HepG2 (cell line): ENCODE data around the gene DUSP16. TPM values are rescaled to one million over a fixed set of nuclear protein-coding genes. Genes with fewer than 3 reads are reported as not detected.
A peak's percentile ranks its signal among the peaks of the same experiment; 100 is the strongest.

Experiments used
- ARNTL ChIP-seq: sonication (generic); formaldehyde crosslinking; IDR thresholded peaks from 2 replicates; pipeline ENCODE4 v1.4.0; 2020; ENCODE audit warnings: mild to moderate bottlenecking, missing genetic modification reagents
- EP300 ChIP-seq, 3 experiments: sonication (generic) in 1 of 3; formaldehyde crosslinking in 1 of 3; IDR thresholded peaks; 2 replicates each; pipeline versions ENCODE4 v1.5.1 to v1.6.1; 2011 to 2020; ENCODE audit warnings: low read depth in 2 of 3, low read length in 2 of 3, borderline replicate concordance in 1 of 3, improper control_type of control experiment in 1 of 3, mild to moderate bottlenecking in 1 of 3, missing genetic modification reagents in 1 of 3, moderate library complexity in 1 of 3
- HDAC1 ChIP-seq: sonication (generic); formaldehyde crosslinking; IDR thresholded peaks from 2 replicates; pipeline ENCODE4 v1.5.1; 2020; ENCODE audit warnings: mild to moderate bottlenecking, missing genetic modification reagents
- HOXD1 ChIP-seq: sonication (generic); formaldehyde crosslinking; IDR thresholded peaks from 2 replicates; pipeline ENCODE4 v1.5.0; 2020; ENCODE audit warnings: missing genetic modification reagents
- MBNL3 ChIP-seq: fragments of 250-450 bp; sonication (Bioruptor Pico); conservative IDR thresholded peaks from 2 replicates; pipeline ENCODE4 v1.8.0; 2022; ENCODE audit warnings: mild to moderate bottlenecking, inconsistent platforms
- MTF2 ChIP-seq: sonication (generic); formaldehyde crosslinking; IDR thresholded peaks from 2 replicates; pipeline ENCODE4 v1.5.0; 2020; ENCODE audit warnings: missing genetic modification reagents, borderline replicate concordance
- PHF5A ChIP-seq: IDR thresholded peaks from one replicate; pipeline ENCODE4 v1.6.1; 2018; ENCODE audit warnings: low read depth, missing genetic modification reagents; ENCODE audit not compliant: unreplicated experiment
- RAD21 ChIP-seq: fragments of 450-650 bp; formaldehyde crosslinking; IDR thresholded peaks from 2 replicates; pipeline ENCODE4 v1.5.0; 2020; ENCODE audit warnings: mild to moderate bottlenecking
- REL ChIP-seq: sonication (generic); formaldehyde crosslinking; conservative IDR thresholded peaks from 2 replicates; pipeline ENCODE4 v1.8.0; 2022; ENCODE audit warnings: mild to moderate bottlenecking, missing genetic modification reagents, moderate library complexity
- SMAD1 ChIP-seq: sonication (generic); formaldehyde crosslinking; IDR thresholded peaks from 2 replicates; pipeline ENCODE4 v1.4.0; 2020; ENCODE audit warnings: missing genetic modification reagents, low read depth, mild to moderate bottlenecking, borderline replicate concordance
- SP1 ChIP-seq, 2 experiments: fragments of 450-650 bp in 1 of 2; sonication (generic) in 1 of 2; formaldehyde crosslinking in 1 of 2; IDR thresholded peaks; 2 replicates each; pipeline versions ENCODE4 v1.4.0 to v1.6.1; 2016 to 2020; ENCODE audit warnings: missing genetic modification reagents in 1 of 2
- TCF7L2 ChIP-seq: IDR thresholded peaks from 2 replicates; pipeline ENCODE4 v1.6.1; 2011; ENCODE audit warnings: mild to moderate bottlenecking, low read depth, low read length, moderate library complexity
- THAP11 ChIP-seq: IDR thresholded peaks from 2 replicates; pipeline ENCODE4 v1.6.1; 2016; ENCODE audit warnings: missing biosample characterization, missing genetic modification reagents
- WIZ ChIP-seq: sonication (generic); formaldehyde crosslinking; IDR thresholded peaks from 2 replicates; pipeline ENCODE4 v1.5.1; 2020; ENCODE audit warnings: mild to moderate bottlenecking, missing genetic modification reagents
- YEATS4 ChIP-seq: sonication (generic); formaldehyde crosslinking; IDR thresholded peaks from 2 replicates; pipeline ENCODE4 v1.4.0; 2020; ENCODE audit warnings: missing genetic modification reagents, borderline replicate concordance
- ZFP36 ChIP-seq: fragments of 150-350 bp; IDR thresholded peaks from 2 replicates; pipeline ENCODE4 v1.6.1; 2018; ENCODE audit warnings: borderline replicate concordance, low read length, low read depth; ENCODE audit not compliant: partially characterized antibody
- ZFP36L1 ChIP-seq: sonication (generic); formaldehyde crosslinking; IDR thresholded peaks from 2 replicates; pipeline ENCODE4 v1.8.0; 2022; ENCODE audit warnings: mild to moderate bottlenecking, missing genetic modification reagents, moderate library complexity
- ZFP41 ChIP-seq: sonication (generic); formaldehyde crosslinking; IDR thresholded peaks from 2 replicates; pipeline ENCODE4 v1.4.0; 2020; ENCODE audit warnings: mild to moderate bottlenecking, missing genetic modification reagents, borderline replicate concordance
- ZFP62 ChIP-seq: sonication (generic); formaldehyde crosslinking; IDR thresholded peaks from 2 replicates; pipeline ENCODE4 v1.4.0; 2020; ENCODE audit warnings: missing genetic modification reagents
- ZNF24 ChIP-seq: fragments of 450-650 bp; IDR thresholded peaks from 2 replicates; pipeline ENCODE4 v1.6.1; 2017; ENCODE audit warnings: antibody characterized with exemption, mild to moderate bottlenecking
- ZNF343 ChIP-seq: sonication (generic); formaldehyde crosslinking; IDR thresholded peaks from 2 replicates; pipeline ENCODE4 v1.4.0; 2020; ENCODE audit warnings: mild to moderate bottlenecking, missing genetic modification reagents
- ZNF550 ChIP-seq: sonication (generic); formaldehyde crosslinking; IDR thresholded peaks from 2 replicates; pipeline ENCODE4 v1.4.0; 2020; ENCODE audit warnings: mild to moderate bottlenecking, missing genetic modification reagents, borderline replicate concordance
- ZNF557 ChIP-seq: sonication (generic); formaldehyde crosslinking; IDR thresholded peaks from 2 replicates; pipeline ENCODE4 v1.4.0; 2020; ENCODE audit warnings: missing genetic modification reagents
- ZNF720 ChIP-seq: sonication (generic); formaldehyde crosslinking; IDR thresholded peaks from 2 replicates; pipeline ENCODE4 v1.4.0; 2020; ENCODE audit warnings: missing genetic modification reagents
- ZNF724P ChIP-seq: sonication (generic); formaldehyde crosslinking; IDR thresholded peaks from 2 replicates; pipeline ENCODE4 v1.8.0; 2022; ENCODE audit warnings: missing genetic modification reagents, borderline replicate concordance
- ZZZ3 ChIP-seq: sonication (generic); formaldehyde crosslinking; IDR thresholded peaks from 2 replicates; pipeline ENCODE4 v1.4.0; 2020; ENCODE audit warnings: missing genetic modification reagents, mild to moderate bottlenecking, borderline replicate concordance
- polyA plus RNA-seq, 8 experiments: library from polyadenylated mRNA; depleted of rRNA in 3 of 8; stranded (reverse) in 7 of 8; unstranded in 1 of 8; fragments of >200 nt; fragmentation: Illumina TruSeq in 4 of 8; extraction: Trizol in 4 of 8; gene quantifications; 2 replicates each; pipeline versions ENCODE4 v1.2.1 to v1.2.3, GENCODE V29; 2011 to 2016; ENCODE audit warnings: low read depth in 4 of 8, missing spikeins in 1 of 8, mixed read lengths in 1 of 8; ENCODE audit not compliant: insufficient read depth in 1 of 8
- total RNA-seq, 5 experiments: library from RNA; depleted of rRNA; stranded (reverse); fragments of >200 nt; fragmentation: Illumina TruSeq; extraction: Trizol; gene quantifications; 2 replicates each; pipeline ENCODE4 v1.2.3, GENCODE V29; 2016; ENCODE audit warnings: low read depth in 1 of 5
- TF ChIP-seq, protein P1 (sequence below): sonication (generic); formaldehyde crosslinking; IDR thresholded peaks from 2 replicates; pipeline ENCODE4 v1.5.0; 2020; ENCODE audit warnings: missing genetic modification reagents
- TF ChIP-seq, protein P2 (sequence below): sonication (generic); formaldehyde crosslinking; IDR thresholded peaks from 2 replicates; pipeline ENCODE4 v1.4.0; 2020; ENCODE audit warnings: mild to moderate bottlenecking, missing genetic modification reagents
- TF ChIP-seq, protein P3 (sequence below): sonication (generic); formaldehyde crosslinking; IDR thresholded peaks from 2 replicates; pipeline ENCODE4 v1.4.0; 2020; ENCODE audit warnings: missing genetic modification reagents, borderline replicate concordance

DUSP16 gene
- total and polyA plus RNA-seq, 2 of the 13 experiments (the other 11 are each of a cell fraction or from before 2014, with no cell fraction given) = 45.7 to 46.6 TPM

DNA sequence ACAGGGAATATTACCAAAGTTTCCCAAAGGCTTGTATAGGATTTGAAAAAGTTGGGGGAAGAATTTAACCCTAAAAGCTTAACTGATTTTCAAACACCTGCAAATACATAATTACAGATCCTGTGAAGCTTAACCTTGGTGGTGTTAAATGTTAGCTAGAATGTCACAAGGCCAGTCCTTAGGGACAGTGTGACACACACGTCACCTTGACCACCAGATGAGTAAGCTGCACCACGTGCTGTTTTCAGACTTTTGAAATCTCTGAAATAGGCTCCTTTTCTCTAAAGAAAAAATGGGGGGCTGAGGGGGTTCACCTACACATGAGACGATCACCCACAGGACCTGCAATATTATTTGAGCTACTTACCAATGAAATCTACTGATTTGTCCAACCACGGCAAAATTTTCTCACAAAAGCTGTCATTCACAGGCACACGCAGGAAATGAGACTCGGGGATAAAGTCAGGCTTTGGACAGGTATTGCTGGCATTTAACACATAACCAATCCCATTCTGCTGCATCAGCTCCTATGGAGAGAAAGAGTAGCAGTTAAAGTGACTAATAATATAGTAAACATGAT, 75.9 kb downstream of the DUSP16 start (continued):
- TF ChIP-seq, protein P1, sequence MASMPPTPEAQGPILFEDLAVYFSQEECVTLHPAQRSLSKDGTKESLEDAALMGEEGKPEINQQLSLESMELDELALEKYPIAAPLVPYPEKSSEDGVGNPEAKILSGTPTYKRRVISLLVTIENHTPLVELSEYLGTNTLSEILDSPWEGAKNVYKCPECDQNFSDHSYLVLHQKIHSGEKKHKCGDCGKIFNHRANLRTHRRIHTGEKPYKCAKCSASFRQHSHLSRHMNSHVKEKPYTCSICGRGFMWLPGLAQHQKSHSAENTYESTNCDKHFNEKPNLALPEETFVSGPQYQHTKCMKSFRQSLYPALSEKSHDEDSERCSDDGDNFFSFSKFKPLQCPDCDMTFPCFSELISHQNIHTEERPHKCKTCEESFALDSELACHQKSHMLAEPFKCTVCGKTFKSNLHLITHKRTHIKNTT (CRISPR knock-in tag) = no peak
- TF ChIP-seq EP300 (IDR thresholded peaks at IDR 0.05; ENCODE audit: low read depth in 2 of 2, low read length in 2 of 2) = peak in 1 of 2 experiments; percentile 50; a peak in 2 of 4 replicates
- no peak for TF ChIP-seq EP300 (CRISPR knock-in tag; IDR thresholded peaks at IDR 0.05; ENCODE audit: borderline replicate concordance)
- TF ChIP-seq MBNL3 = no peak
- no peak for TF ChIP-seq WIZ (CRISPR knock-in tag)
- TF ChIP-seq HOXD1 (CRISPR knock-in tag) = no peak
- no peak for TF ChIP-seq ZFP41 (CRISPR knock-in tag)
- TF ChIP-seq ZNF720 = no peak
- no peak for TF ChIP-seq ZFP62 (CRISPR knock-in tag)
- TF ChIP-seq REL = no peak
- no peak for TF ChIP-seq SP1 (IDR thresholded peaks at IDR 0.05)
- TF ChIP-seq SP1 (CRISPR knock-in tag; IDR thresholded peaks at IDR 0.05) = no peak
- TF ChIP-seq SMAD1 = no peak
- TF ChIP-seq YEATS4 (CRISPR knock-in tag) = no peak
- TF ChIP-seq ZFP36L1 = no peak
- TF ChIP-seq ARNTL (CRISPR knock-in tag) = peak; percentile 92
- no peak for TF ChIP-seq ZFP36
- no peak for TF ChIP-seq TCF7L2
- 0 out of 2 replicates have a peak, but pooled peaks have one; percentile 13 for TF ChIP-seq THAP11 (CRISPR knock-in tag)
- no peak for TF ChIP-seq ZNF724P (CRISPR knock-in tag)
- TF ChIP-seq ZNF550 (CRISPR knock-in tag) = no peak
- TF ChIP-seq ZNF557 = no peak
- TF ChIP-seq, protein P2, sequence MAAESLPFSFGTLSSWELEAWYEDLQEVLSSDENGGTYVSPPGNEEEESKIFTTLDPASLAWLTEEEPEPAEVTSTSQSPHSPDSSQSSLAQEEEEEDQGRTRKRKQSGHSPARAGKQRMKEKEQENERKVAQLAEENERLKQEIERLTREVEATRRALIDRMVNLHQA (CRISPR knock-in tag) = no peak
- TF ChIP-seq, protein P3, sequence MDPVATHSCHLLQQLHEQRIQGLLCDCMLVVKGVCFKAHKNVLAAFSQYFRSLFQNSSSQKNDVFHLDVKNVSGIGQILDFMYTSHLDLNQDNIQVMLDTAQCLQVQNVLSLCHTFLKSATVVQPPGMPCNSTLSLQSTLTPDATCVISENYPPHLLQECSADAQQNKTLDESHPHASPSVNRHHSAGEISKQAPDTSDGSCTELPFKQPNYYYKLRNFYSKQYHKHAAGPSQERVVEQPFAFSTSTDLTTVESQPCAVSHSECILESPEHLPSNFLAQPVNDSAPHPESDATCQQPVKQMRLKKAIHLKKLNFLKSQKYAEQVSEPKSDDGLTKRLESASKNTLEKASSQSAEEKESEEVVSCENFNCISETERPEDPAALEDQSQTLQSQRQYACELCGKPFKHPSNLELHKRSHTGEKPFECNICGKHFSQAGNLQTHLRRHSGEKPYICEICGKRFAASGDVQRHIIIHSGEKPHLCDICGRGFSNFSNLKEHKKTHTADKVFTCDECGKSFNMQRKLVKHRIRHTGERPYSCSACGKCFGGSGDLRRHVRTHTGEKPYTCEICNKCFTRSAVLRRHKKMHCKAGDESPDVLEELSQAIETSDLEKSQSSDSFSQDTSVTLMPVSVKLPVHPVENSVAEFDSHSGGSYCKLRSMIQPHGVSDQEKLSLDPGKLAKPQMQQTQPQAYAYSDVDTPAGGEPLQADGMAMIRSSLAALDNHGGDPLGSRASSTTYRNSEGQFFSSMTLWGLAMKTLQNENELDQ (CRISPR knock-in tag) = no peak
- TF ChIP-seq ZZZ3 (CRISPR knock-in tag) = no peak
- TF ChIP-seq PHF5A (CRISPR knock-in tag) = no peak
- 0 out of 2 replicates have a peak, but pooled peaks have one; percentile 13 for TF ChIP-seq RAD21 (CRISPR knock-in tag)
- TF ChIP-seq HDAC1 (CRISPR knock-in tag) = no peak
- no peak for TF ChIP-seq ZNF343 (CRISPR knock-in tag)
- TF ChIP-seq ZNF24 = no peak
- TF ChIP-seq MTF2 (CRISPR knock-in tag) = no peak
